ENCODE data around the gene MEIS1.

MEIS1 gene

DNA sequence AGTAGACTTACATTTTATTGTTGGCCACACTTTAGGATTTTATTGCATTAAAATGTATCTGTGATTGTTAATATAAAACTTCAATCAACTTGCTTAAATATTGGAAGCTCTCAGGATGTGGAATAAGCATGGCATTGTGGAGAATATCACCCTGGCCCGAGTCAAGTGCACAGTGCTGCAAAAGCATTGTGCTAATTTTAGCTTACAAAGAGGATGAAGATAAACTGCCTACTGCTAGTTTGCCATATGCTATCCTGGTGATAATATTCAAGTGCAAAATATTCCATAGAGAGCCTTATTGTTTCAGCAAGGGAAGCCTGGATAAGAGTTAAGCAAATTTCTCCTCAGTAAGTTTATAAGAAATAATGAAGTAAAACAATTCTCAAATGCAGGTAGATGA, 54.5 kb downstream of the MEIS1 start:
- Histone ChIP-seq H3K79me2 (ENCODE audit: low read length) (peaks cover 25% of the 10 kb centered on the region), H3K27me3 (replicated peaks; ENCODE audit: insufficient read depth, low read length) (no peaks in the 10 kb centered on the region), H3K4me1 (ENCODE audit: low read length) (no peaks in the 10 kb centered on the region), H3K36me3 (replicated peaks; ENCODE audit: insufficient read depth, low read length) (no peaks in the 10 kb centered on the region; the same call in 1 of the 2 replicates), H3K4me2 (ENCODE audit: low read depth, low read length) (no peak overlapping the region), H4K20me1 (ENCODE audit: insufficient read depth, low read length) (no peaks in the 10 kb centered on the region), H3K9ac (ENCODE audit: low read length) (no peak overlapping the region), H2AFZ (ENCODE audit: low read length) (no peak overlapping the region), H3K27ac (ENCODE audit: low read length) (no peak overlapping the region), H3F3A (ENCODE audit: insufficient read depth, low read length) (no peaks in the 10 kb centered on the region), H3K9me2 (replicated peaks; ENCODE audit: insufficient read depth, low read length) (no peaks in the 10 kb centered on the region), H3K4me3 (ENCODE audit: low read length) (no peak overlapping the region), H3K9me3 (replicated peaks; ENCODE audit: insufficient read depth, low read length) (no peaks in the 10 kb centered on the region)
- DNase-seq, result no peak
- TF ChIP-seq CTCF (IDR thresholded peaks at IDR 0.05; ENCODE audit: low read length) (no peak), EZH2phosphoT487 (IDR thresholded peaks at IDR 0.05; ENCODE audit: low read length) (no peak), EZH2 (optimal IDR thresholded peaks at IDR 0.05; ENCODE audit: low read depth, low read length) (no peak)

DNA sequence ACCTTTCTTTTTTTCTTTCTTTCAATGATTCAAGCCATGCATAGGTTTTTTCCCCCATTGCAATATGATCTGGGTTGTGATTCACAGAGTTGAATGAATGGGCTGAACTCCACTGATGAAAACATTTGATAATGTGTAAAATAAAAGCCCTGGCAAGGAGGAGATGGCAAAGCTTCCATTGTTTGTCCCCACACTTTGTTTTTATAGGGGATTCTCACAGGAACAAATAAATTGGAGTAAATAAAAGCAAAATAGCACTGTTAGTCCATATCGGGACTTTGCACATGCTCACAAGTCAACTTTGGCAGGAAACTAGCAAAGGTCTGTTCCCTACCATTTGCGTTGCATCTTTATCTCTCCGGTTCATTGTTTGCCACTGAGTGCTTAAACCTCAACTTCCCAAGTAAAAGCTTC, 55.7 kb downstream of the MEIS1 start:
- Histone ChIP-seq H3K9ac (ENCODE audit: low read length) (no peak overlapping the region), H4K20me1 (ENCODE audit: insufficient read depth, low read length) (no peaks in the 10 kb centered on the region), H3K4me2 (ENCODE audit: low read depth, low read length) (no peak overlapping the region)

DNA sequence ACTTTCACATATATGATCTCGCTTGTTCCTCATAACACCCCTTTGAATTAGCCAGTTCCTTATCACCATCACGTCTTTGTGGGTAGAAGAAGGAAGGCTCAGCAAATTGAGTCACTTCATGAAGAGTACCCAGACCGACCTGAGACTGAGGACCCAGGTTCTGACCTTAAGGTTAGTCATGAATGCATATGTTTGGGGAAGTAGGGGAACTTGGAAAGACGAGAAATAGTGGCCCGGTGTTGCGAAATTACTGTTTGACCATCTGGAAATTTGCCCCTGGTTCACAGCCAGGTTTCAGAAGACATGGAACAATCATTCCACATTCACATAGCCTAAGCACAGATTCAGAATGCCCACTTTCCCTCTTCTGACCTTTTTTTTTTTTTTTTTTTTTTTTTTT, 59.8 kb downstream of the MEIS1 start:
- no peak for DNase-seq
- Histone ChIP-seq H3K9me2 (replicated peaks; ENCODE audit: insufficient read depth, low read length) (no peaks in the 10 kb centered on the region), H3K4me2 (ENCODE audit: low read depth, low read length) (no peak overlapping the region), H3K4me1 (ENCODE audit: low read length) (no peaks in the 10 kb centered on the region), H3K9me3 (replicated peaks; ENCODE audit: insufficient read depth, low read length) (no peaks in the 10 kb centered on the region), H3K79me2 (ENCODE audit: low read length) (peaks cover 21% of the 10 kb centered on the region; the same call in 1 of the 2 replicates), H3F3A (ENCODE audit: insufficient read depth, low read length) (no peaks in the 10 kb centered on the region), H3K9ac (ENCODE audit: low read length) (no peak overlapping the region), H2AFZ (ENCODE audit: low read length) (no peak overlapping the region), H3K4me3 (ENCODE audit: low read length) (no peak overlapping the region), H3K27ac (ENCODE audit: low read length) (no peak overlapping the region), H3K27me3 (replicated peaks; ENCODE audit: insufficient read depth, low read length) (no peaks in the 10 kb centered on the region), H3K36me3 (replicated peaks; ENCODE audit: insufficient read depth, low read length) (no peaks in the 10 kb centered on the region), H4K20me1 (ENCODE audit: insufficient read depth, low read length) (no peaks in the 10 kb centered on the region)
- no peak for TF ChIP-seq EZH2phosphoT487 (IDR thresholded peaks at IDR 0.05; ENCODE audit: low read length)
- no peak for TF ChIP-seq CTCF (IDR thresholded peaks at IDR 0.05; ENCODE audit: low read length)
- no peak for TF ChIP-seq EZH2 (optimal IDR thresholded peaks at IDR 0.05; ENCODE audit: low read depth, low read length)

More for the DNA sequence above, 55.7 kb downstream of the MEIS1 start:
- Histone ChIP-seq H3K79me2 (ENCODE audit: low read length) (peaks cover 25% of the 10 kb centered on the region), H3K27me3 (replicated peaks; ENCODE audit: insufficient read depth, low read length) (no peaks in the 10 kb centered on the region), H3K27ac (ENCODE audit: low read length) (no peak overlapping the region), H3F3A (ENCODE audit: insufficient read depth, low read length) (no peaks in the 10 kb centered on the region), H3K4me3 (ENCODE audit: low read length) (no peak overlapping the region), H3K9me2 (replicated peaks; ENCODE audit: insufficient read depth, low read length) (no peaks in the 10 kb centered on the region), H3K36me3 (replicated peaks; ENCODE audit: insufficient read depth, low read length) (no peaks in the 10 kb centered on the region; the same call in 1 of the 2 replicates), H3K4me1 (ENCODE audit: low read length) (no peaks in the 10 kb centered on the region), H2AFZ (ENCODE audit: low read length) (no peak overlapping the region), H3K9me3 (replicated peaks; ENCODE audit: insufficient read depth, low read length) (no peaks in the 10 kb centered on the region)
- DNase-seq, result no peak
- TF ChIP-seq EZH2 (optimal IDR thresholded peaks at IDR 0.05; ENCODE audit: low read depth, low read length), result no peak
- no peak for TF ChIP-seq CTCF (IDR thresholded peaks at IDR 0.05; ENCODE audit: low read length)
- no peak for TF ChIP-seq EZH2phosphoT487 (IDR thresholded peaks at IDR 0.05; ENCODE audit: low read length)
